Measurements from ENCODE around the gene BRD7. TPM values are rescaled to one million over a fixed set of nuclear protein-coding genes. Genes with fewer than 3 reads are reported as not detected.
A peak's percentile ranks its signal among the peaks of the same experiment; 100 is the strongest.

The BRD7 gene
- total and polyA plus RNA-seq, 10 donors, result 39.2 to 69.7 (median 53.4) TPM

GRCh38 chr16:50269769-50270509 is 98.8 kb downstream of the BRD7 start:
- intact Hi-C loops (cut with DNase I; ENCODE audit: low total_unique reads), result no loop called here
- Histone ChIP-seq H3K27me3 (replicated peaks in 1 of 7) (no peaks in the 10 kb centered on the region), H3K36me3 (peaks cover 0 to 6% (median 0%) of the 10 kb centered on the region in 6 donors), H3K27ac (peak overlapping the region in 4 of 8 donors; percentile 15 to 97 (median 96)), H3K4me3 (peak overlapping the region in 1 of 8 donors; percentile 8), H3K9me3 (no peaks in the 10 kb centered on the region), H3K4me1 (peaks cover 53 to 100% (median 99%) of the 10 kb centered on the region in 6 donors)
- 78 to 88% (median 86%) methylated on average over 12 of the region's 12 CpGs for WGBS, 5 donors
- no peak for TF ChIP-seq POLR2AphosphoS5 (IDR thresholded peaks at IDR 0.05)
- no peak for TF ChIP-seq CTCF (IDR thresholded peaks at IDR 0.05 in 8 of 11, conservative IDR thresholded peaks at IDR 0.05 in 3 of 11)
- TF ChIP-seq POLR2A (IDR thresholded peaks at IDR 0.05), result no peak
- DNase-seq, result peak; percentile 59

- no peaks in the 10 kb centered on the region for H3K9me3 ChIP-seq
- H3K27me3 ChIP-seq (replicated peaks in 1 of 7), result no peaks in the 10 kb centered on the region
- peak; percentile 67 for DNase-seq
- peak overlapping the region in 1 of 8 donors; percentile 8 for H3K4me3 ChIP-seq
- intact Hi-C loops (cut with DNase I; ENCODE audit: low total_unique reads), result no loop called here
- peaks cover 0 to 6% (median 0%) of the 10 kb centered on the region in 6 donors for H3K36me3 ChIP-seq
- peaks cover 53 to 96% (median 93%) of the 10 kb centered on the region in 6 donors for H3K4me1 ChIP-seq
- H3K27ac ChIP-seq, result peak overlapping the region in 4 of 8 donors; percentile 86 to 97 (median 89)
- 90 to 94% (median 93%) methylated on average over 13 of the region's 13 CpGs for WGBS, 5 donors
- TF ChIP-seq POLR2A (IDR thresholded peaks at IDR 0.05), result no peak
- TF ChIP-seq CTCF (IDR thresholded peaks at IDR 0.05 in 8 of 11, conservative IDR thresholded peaks at IDR 0.05 in 3 of 11), result no peak
- no peak for TF ChIP-seq POLR2AphosphoS5 (IDR thresholded peaks at IDR 0.05)
These were observed 99.6 kb downstream of the BRD7 start for GRCh38 chr16:50269061-50269705.

GRCh38 chr16:50268352-50268751 is 100.4 kb downstream of the BRD7 start:
- TF ChIP-seq POLR2A (IDR thresholded peaks at IDR 0.05) (no peak), CTCF (IDR thresholded peaks at IDR 0.05 in 8 of 11, conservative IDR thresholded peaks at IDR 0.05 in 3 of 11) (no peak), POLR2AphosphoS5 (IDR thresholded peaks at IDR 0.05) (no peak)
- Histone ChIP-seq H3K9me3 (no peaks in the 10 kb centered on the region), H3K4me1 (peaks cover 47 to 93% (median 84%) of the 10 kb centered on the region in 6 donors), H3K36me3 (peaks cover 0 to 6% (median 0%) of the 10 kb centered on the region in 6 donors), H3K27me3 (replicated peaks in 1 of 7) (no peaks in the 10 kb centered on the region), H3K4me3 (peak overlapping the region in 5 of 8 donors; percentile 46 to 68 (median 52)), H3K27ac (peak overlapping the region in 7 of 8 donors; percentile 54 to 97 (median 86))
- intact Hi-C loops (cut with DNase I; ENCODE audit: low total_unique reads), result no loop called here
- 71 to 79% (median 73%) methylated on average over 5 of the region's 5 CpGs for WGBS, 5 donors
- peak; percentile 45 for DNase-seq

GRCh38 chr16:50267651-50268050 is 101.1 kb downstream of the BRD7 start:
- peaks cover 40 to 86% (median 77%) of the 10 kb centered on the region in 6 donors for H3K4me1 ChIP-seq
- no peak for TF ChIP-seq CTCF (IDR thresholded peaks at IDR 0.05 in 8 of 11, conservative IDR thresholded peaks at IDR 0.05 in 3 of 11)
- TF ChIP-seq POLR2AphosphoS5 (IDR thresholded peaks at IDR 0.05), result peak; percentile 42 to 71 (median 69)
- WGBS, 5 donors, result 0 to 9% (median 0%) methylated on average over 3 of the region's 3 CpGs
- H3K9me3 ChIP-seq, result no peaks in the 10 kb centered on the region
- peak overlapping the region; percentile 29 to 68 (median 50) for H3K4me3 ChIP-seq
- intact Hi-C loops (cut with DNase I; ENCODE audit: low total_unique reads), result no loop called here
- peaks cover 0 to 6% (median 0%) of the 10 kb centered on the region in 6 donors for H3K36me3 ChIP-seq
- peak; percentile 80 for DNase-seq
- peak overlapping the region; percentile 68 to 97 (median 84) for H3K27ac ChIP-seq
- H3K27me3 ChIP-seq (replicated peaks in 1 of 7), result no peaks in the 10 kb centered on the region
